ENCODE results near the gene BCL2. TPM values are rescaled to one million over a fixed set of nuclear protein-coding genes. Genes with fewer than 3 reads are reported as not detected.
A peak's percentile ranks its signal among the peaks of the same experiment; 100 is the strongest.
"Not testable (repeated sequence)": the region's sequence is repeated elsewhere in the genome, so short reads cannot be mapped to it uniquely, and the experiment has no call there.

Gene BCL2
- total RNA-seq, 4 donors from 2014 or later, result 16.1 to 61.1 (median 36.9) TPM

GRCh38 chr18:63365876-63366212, 46.3 kb upstream of the BCL2 start:
- no peaks in the 10 kb centered on the region for H3K9me3 ChIP-seq
- intact Hi-C loops (cut with DNase I; ENCODE audit: low total_unique reads), result no loop called here
- TF ChIP-seq CTCF (IDR thresholded peaks at IDR 0.05), result no peak
- peak overlapping the region; percentile 50 to 88 for H3K4me3 ChIP-seq
- no peaks in the 10 kb centered on the region for H3K36me3 ChIP-seq
- no peaks in the 10 kb centered on the region for H3K27me3 ChIP-seq
- H3K27ac ChIP-seq, result peak overlapping the region; percentile 93 to 95
- no peak for DNase-seq
- H3K4me1 ChIP-seq, result no peaks in the 10 kb centered on the region

- Histone ChIP-seq H3K9me3 (no peaks in the 10 kb centered on the region), H3K36me3 (no peaks in the 10 kb centered on the region), H3K4me3 (no peak overlapping the region), H3K27ac (no peak overlapping the region), H3K27me3 (no peaks in the 10 kb centered on the region), H3K4me1 (no peaks in the 10 kb centered on the region)
- DNase-seq, result no peak
- TF ChIP-seq POLR2A (IDR thresholded peaks at IDR 0.05) (no peak), CTCF (IDR thresholded peaks at IDR 0.05) (no peak)
- intact Hi-C loops (cut with DNase I; ENCODE audit: low total_unique reads), result no loop called here
Observed at GRCh38 chr18:63363951-63364350, 44.4 kb upstream of the BCL2 start.

GRCh38 chr18:63363420-63363819, 43.9 kb upstream of the BCL2 start:
- H3K4me3 ChIP-seq; H3K9me3 ChIP-seq; H3K36me3 ChIP-seq; intact Hi-C loops (cut with DNase I; ENCODE audit: low total_unique reads); H3K27me3 ChIP-seq; DNase-seq; H3K27ac ChIP-seq; H3K4me1 ChIP-seq: not testable (repeated sequence)

GRCh38 chr18:63356272-63356896, 36.8 kb upstream of the BCL2 start:
- H3K4me1 ChIP-seq, result no peaks in the 10 kb centered on the region
- H3K36me3 ChIP-seq, result no peaks in the 10 kb centered on the region
- no peaks in the 10 kb centered on the region for H3K9me3 ChIP-seq
- no peaks in the 10 kb centered on the region for H3K27me3 ChIP-seq
- intact Hi-C loops (cut with DNase I; ENCODE audit: low total_unique reads), result no loop called here
- no peak overlapping the region for H3K4me3 ChIP-seq
- DNase-seq, result no peak
- TF ChIP-seq POLR2A (IDR thresholded peaks at IDR 0.05) (no peak), CTCF (IDR thresholded peaks at IDR 0.05) (no peak)
- H3K27ac ChIP-seq, result no peak overlapping the region

GRCh38 chr18:63350230-63350629, 30.7 kb upstream of the BCL2 start:
- no peaks in the 10 kb centered on the region for H3K27me3 ChIP-seq
- no peak for DNase-seq
- no peak overlapping the region for H3K4me3 ChIP-seq
- no peak overlapping the region for H3K27ac ChIP-seq
- intact Hi-C loops (cut with DNase I; ENCODE audit: low total_unique reads), result no loop called here
- no peaks in the 10 kb centered on the region for H3K4me1 ChIP-seq
- TF ChIP-seq CTCF (IDR thresholded peaks at IDR 0.05) (no peak), POLR2A (IDR thresholded peaks at IDR 0.05) (no peak)
- no peaks in the 10 kb centered on the region for H3K36me3 ChIP-seq
- H3K9me3 ChIP-seq, result no peaks in the 10 kb centered on the region
